ENCODE results near the gene PBRM1.

Gene PBRM1

GRCh38 chr3:52512727-52513126, 173.0 kb downstream of the PBRM1 start:
- in situ Hi-C loops (cut with MboI; ENCODE audit: low sequenced_read_pairs), result no loop called here

DNA sequence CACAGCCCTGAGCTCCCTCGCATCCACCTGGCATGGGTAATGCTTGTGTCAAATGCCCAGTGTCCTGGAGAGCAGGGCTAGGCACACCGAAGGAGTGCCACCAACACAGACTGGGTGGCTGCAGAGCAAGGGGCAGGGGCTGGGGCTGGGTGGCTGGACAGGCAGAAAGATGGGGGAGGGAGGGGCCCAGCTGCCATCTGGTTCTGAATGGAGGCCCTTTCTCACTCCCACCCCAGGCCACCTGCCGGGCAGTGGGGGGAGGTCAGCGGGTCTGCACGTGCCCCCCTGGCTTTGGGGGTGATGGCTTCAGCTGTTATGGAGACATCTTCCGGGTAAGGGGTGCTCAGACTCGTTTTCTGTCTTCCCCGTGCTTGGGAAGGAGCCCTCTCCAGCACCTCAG, 173.6 kb downstream of the PBRM1 start:
- in situ Hi-C loops (cut with MboI; ENCODE audit: low sequenced_read_pairs), result no loop called here

GRCh38 chr3:52511509-52511908, 174.2 kb downstream of the PBRM1 start:
- in situ Hi-C loops (cut with MboI; ENCODE audit: low sequenced_read_pairs), result no loop called here

DNA sequence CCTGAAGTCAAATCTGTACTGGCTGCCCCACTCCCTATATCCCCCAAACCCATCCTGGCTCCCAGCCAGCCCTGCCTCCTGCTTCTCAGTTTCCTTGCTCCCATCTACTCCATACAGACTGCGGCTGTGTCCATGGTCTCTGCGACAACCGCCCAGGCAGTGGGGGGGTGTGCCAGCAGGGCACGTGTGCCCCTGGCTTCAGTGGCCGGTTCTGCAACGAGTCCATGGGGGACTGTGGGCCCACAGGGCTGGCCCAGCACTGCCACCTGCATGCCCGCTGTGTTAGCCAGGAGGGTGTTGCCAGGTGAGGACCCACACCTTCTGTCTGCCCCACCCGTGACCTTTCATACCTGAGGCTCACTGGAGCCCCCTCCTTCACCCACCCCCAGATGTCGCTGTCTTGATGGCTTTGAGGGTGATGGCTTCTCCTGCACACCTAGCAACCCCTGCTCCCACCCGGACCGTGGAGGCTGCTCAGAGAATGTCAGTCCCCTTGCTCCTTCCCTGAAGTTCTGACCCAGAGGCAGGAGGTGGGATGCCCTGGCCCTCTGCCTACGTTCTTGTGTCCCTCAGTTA, 175.9 kb downstream of the PBRM1 start:
- in situ Hi-C loops (cut with MboI; ENCODE audit: low sequenced_read_pairs), result no loop called here

- in situ Hi-C loops (cut with MboI; ENCODE audit: low sequenced_read_pairs), result no loop called here
Observed at GRCh38 chr3:52507359-52507758, 178.4 kb downstream of the PBRM1 start.

GRCh38 chr3:52506266-52506966, 179.3 kb downstream of the PBRM1 start:
- in situ Hi-C loops (cut with MboI; ENCODE audit: low sequenced_read_pairs), result no loop called here

DNA sequence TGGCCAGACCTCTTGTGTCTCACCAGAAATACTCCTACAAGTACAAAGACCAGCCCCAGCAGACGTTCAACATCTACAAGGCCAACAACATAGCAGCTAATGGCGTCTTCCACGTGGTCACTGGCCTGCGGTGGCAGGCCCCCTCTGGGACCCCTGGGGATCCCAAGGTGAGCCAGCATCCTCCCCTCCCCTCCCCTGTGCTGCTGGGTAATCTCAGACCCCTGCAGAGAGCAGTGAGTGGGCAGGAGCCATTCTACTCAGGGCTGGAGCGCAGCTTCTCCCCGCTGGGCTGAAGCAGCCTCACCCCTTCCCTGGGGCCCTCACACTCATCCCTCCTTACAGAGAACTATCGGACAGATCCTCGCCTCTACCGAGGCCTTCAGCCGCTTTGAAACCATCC, 180.7 kb downstream of the PBRM1 start:
- in situ Hi-C loops (cut with MboI; ENCODE audit: low sequenced_read_pairs), result no loop called here

- in situ Hi-C loops (cut with MboI; ENCODE audit: low sequenced_read_pairs), result no loop called here
Observed at GRCh38 chr3:52503788-52504424, 181.8 kb downstream of the PBRM1 start.

DNA sequence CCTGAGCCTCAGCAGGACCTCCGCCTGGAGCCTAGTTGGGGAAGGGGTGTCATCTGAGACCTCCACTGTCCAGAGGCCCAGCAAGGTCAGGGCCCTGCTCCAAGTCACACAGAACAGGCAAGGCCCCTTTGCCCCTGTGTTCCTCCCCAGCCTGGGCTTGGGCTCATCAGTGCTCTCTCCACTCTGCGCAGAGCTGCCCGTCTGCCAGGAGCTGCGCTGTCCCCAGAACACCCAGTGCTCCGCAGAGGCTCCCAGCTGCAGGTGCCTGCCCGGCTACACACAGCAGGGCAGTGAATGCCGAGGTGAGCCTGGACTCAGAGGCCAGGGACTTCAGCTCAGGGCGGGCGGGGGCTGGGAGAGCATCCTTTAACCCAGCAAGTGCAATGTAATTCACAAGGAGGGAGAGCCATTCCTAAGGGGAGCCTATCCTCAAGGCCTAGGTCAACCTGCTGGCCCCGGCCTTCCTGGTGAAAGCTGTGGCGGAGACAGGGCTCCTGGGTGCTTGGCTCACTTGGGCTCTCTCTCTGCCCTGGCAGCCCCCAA, 182.8 kb downstream of the PBRM1 start:
- in situ Hi-C loops (cut with MboI; ENCODE audit: low sequenced_read_pairs), result no loop called here

GRCh38 chr3:52502001-52502400, 183.7 kb downstream of the PBRM1 start:
- in situ Hi-C loops (cut with MboI; ENCODE audit: low sequenced_read_pairs), result no loop called here

DNA sequence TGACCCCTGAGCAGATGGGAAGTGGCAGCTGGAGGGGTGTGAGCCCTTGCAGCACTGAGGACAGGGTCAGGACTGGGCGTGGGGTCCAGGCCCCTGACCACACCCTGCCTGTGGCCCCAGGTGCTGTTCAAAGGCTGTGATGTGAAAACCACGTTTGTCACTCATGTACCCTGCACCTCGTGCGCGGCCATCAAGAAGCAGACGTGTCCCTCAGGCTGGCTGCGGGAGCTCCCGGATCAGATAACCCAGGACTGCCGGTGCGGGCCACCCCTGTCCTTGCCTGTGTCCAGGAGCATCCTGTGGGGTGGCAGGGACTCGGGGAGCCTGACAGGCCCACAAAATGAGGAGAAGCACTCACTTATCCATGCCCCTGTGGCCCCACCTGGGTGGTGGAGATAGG, 184.7 kb downstream of the PBRM1 start:
- in situ Hi-C loops (cut with MboI; ENCODE audit: low sequenced_read_pairs), result no loop called here

DNA sequence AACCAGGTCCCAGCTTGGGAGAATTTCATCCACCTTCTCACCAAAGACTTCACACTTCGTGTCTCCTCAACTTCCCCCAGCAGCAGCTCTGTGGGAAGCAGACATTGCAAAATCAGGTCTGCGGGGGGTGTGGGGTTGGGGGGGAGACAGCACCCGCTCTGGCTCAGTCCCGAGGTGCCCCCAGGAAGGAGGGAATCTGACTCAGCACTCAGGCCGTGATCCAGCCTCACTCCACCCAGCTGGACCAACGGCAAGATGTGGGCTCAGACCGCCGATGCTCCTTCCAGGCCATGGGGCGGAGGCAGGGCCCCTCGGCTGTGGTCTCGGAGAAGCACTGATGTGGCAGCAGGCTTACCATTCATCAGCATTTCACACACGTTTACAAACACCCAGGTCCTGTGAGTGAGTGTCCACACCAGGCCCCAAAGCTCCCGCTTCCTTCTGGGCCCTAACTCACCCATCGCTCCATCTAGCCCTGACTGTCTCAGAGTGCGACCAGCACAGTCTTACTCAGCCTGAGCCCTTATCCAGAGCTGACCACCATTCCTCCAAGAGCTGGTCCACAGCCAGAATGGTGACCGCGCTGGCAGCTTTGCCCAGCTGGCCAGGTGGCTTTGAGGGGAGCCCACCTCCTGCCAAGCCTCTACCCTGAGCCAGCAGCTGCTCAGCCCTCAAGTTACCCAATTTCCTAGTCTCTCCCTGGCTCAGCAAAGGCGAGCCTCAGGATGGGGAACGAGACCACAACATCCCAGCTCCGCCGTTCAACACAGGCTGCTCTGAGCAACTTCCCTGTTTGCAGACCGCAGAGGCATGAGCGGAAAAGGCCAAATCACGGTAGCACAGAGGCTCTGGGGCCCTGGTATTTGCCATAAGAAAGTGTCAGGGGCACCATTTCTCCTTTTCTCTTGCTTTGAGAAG, 187.3 kb downstream of the PBRM1 start:
- in situ Hi-C loops (cut with MboI; ENCODE audit: low sequenced_read_pairs), result no loop called here

GRCh38 chr3:52495777-52496602, 189.7 kb downstream of the PBRM1 start:
- in situ Hi-C loops (cut with MboI; ENCODE audit: low sequenced_read_pairs), result no loop called here
